ENCODE data around the gene MEOX1.
"Not testable (repeated sequence)": the region's sequence is repeated elsewhere in the genome, so short reads cannot be mapped to it uniquely, and the experiment has no call there.

Gene MEOX1

DNA sequence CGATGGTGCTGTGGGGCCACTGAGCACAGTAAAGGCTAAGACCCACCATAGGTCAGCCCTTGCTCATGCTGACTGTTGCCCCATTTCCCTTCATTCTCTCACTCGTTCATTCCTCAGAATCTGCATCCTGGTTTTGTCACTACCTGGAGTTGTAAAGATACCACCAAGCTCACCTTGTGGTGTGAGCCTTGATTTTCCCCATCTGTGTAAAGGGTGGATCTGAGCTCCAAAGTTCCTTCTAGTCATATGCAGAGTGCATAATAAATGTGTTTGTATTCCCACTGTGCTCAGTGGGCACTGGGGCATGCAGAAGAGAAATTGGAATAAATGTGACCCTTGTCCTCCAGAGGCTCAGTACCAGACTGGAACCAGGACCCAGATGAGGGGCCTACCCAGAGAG, 35.2 kb upstream of the MEOX1 start:
- Histone ChIP-seq H3K36me3 (ENCODE audit: insufficient read depth, low read length) (no peaks in the 10 kb centered on the region), H3K4me3 (ENCODE audit: low read depth in 1 of 2, low read length in 2 of 2) (no peak overlapping the region), H3K27ac (ENCODE audit: low read depth, low read length) (no peak overlapping the region), H3K4me1 (ENCODE audit: insufficient read depth, low read length) (peaks cover 14% of the 10 kb centered on the region), H3K9ac (ENCODE audit: low read length) (no peak overlapping the region), H3K9me3 (ENCODE audit: low read length) (no peaks in the 10 kb centered on the region), H3K27me3 (ENCODE audit: control insufficient read depth in 1 of 2, insufficient read depth in 2 of 2, low read length in 2 of 2) (no peaks in the 10 kb centered on the region)

DNA sequence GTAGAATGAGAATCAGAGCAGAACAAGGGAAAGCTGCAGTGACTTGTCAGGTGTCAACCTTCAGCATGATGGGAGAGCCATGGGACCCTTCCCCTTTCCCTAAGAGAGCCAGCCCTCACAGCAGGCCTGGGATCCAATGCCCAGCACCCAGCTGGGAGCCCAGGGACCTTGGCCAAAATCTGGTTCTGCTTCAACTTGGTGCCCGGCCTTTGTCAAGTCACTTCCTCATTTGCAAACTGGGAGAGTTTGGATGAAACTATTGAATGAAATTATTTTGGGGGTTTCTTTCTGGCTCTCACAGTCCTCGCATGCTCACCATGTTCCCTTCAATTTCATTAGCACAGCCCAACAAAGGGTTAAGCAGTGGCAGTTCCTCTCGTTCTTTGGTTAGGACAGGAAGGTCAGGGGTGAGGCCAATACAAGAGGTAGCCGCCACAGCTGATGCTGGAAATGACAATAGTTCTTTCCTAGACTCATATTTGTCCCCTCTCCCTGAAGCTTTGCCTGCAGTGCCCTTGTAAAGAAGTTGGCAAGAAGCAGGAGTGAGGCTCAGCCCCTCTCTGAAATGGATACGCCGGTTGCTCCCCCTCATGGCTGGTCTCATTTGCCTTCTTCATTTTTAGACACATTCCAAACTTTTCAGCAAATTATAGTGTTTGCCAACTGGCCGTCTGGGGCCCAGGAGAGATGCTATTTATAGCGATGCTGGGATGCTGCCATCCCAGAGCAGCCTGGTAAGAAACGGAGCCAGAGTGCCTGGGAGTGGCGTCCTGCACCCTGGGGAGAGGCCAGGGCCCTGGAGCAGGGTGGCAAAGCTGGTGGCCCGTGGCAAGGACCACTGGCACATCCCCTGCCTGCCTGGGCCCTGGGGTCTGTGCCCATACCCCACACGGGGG, 34.5 kb upstream of the MEOX1 start:
- Histone ChIP-seq H3K27ac (ENCODE audit: low read depth, low read length) (no peak overlapping the region), H3K9me3 (ENCODE audit: low read length) (no peaks in the 10 kb centered on the region), H3K4me3 (ENCODE audit: low read depth in 1 of 2, low read length in 2 of 2) (no peak overlapping the region), H3K36me3 (ENCODE audit: insufficient read depth, low read length) (no peaks in the 10 kb centered on the region), H3K27me3 (ENCODE audit: control insufficient read depth in 1 of 2, insufficient read depth in 2 of 2, low read length in 2 of 2) (no peaks in the 10 kb centered on the region), H3K4me1 (ENCODE audit: insufficient read depth, low read length) (peaks cover 14% of the 10 kb centered on the region), H3K9ac (ENCODE audit: low read length) (no peak overlapping the region)

DNA sequence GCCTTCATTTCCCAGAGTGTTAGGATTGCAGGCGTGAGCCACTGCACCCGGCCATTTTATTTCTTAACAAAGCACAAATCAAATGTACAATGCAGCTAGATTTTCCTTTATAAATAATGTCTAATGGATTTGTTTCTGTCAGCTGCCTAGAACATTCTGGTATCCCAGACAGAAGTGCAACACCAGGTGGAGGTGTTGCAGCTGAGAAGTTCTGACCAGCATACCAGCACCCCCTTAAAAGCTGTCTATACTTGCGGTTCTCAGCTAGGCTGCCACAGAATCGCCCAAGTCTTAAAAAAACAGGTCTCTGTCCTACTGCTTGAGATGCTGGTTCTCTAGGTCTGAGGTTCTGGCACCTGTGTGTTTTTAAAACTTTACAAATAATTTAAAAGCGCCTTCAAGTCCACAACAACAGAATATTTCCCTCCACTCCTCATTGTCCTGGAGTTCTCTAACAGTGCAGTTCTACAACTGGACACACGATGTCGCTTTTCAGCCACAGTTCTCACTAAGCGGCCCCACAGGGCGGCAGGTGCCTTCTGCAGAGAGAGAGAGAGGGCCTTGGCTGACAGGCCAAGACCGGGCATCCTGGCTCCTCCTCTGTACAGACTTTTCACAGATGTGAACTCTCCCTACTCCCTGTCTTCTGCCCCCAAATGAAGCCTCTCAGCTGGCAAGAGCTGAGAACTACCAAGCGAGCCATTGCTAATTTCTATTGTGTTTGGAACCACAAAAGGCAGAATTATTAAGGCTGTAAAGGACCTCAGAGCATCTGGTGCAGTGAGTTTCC, 32.6 kb upstream of the MEOX1 start:
- H3K36me3 ChIP-seq (ENCODE audit: insufficient read depth, low read length), result no peaks in the 10 kb centered on the region
- H3K4me1 ChIP-seq (ENCODE audit: insufficient read depth, low read length), result peaks cover 14% of the 10 kb centered on the region
- H3K4me3 ChIP-seq (ENCODE audit: low read depth in 1 of 2, low read length in 2 of 2), result no peak overlapping the region
- no peak overlapping the region for H3K27ac ChIP-seq (ENCODE audit: low read depth, low read length)
- no peak overlapping the region for H3K9ac ChIP-seq (ENCODE audit: low read length)
- H3K9me3 ChIP-seq (ENCODE audit: low read length), result no peaks in the 10 kb centered on the region
- H3K27me3 ChIP-seq (ENCODE audit: control insufficient read depth in 1 of 2, insufficient read depth in 2 of 2, low read length in 2 of 2), result no peaks in the 10 kb centered on the region

GRCh38 chr17:43691317-43691693, 29.6 kb upstream of the MEOX1 start:
- Histone ChIP-seq H3K27ac (ENCODE audit: low read depth, low read length) (no peak overlapping the region), H3K27me3 (ENCODE audit: control insufficient read depth in 1 of 2, insufficient read depth in 2 of 2, low read length in 2 of 2) (no peaks in the 10 kb centered on the region), H3K4me3 (ENCODE audit: low read depth in 1 of 2, low read length in 2 of 2) (no peak overlapping the region), H3K36me3 (ENCODE audit: insufficient read depth, low read length) (no peaks in the 10 kb centered on the region), H3K9me3 (ENCODE audit: low read length) (no peaks in the 10 kb centered on the region), H3K4me1 (ENCODE audit: insufficient read depth, low read length) (peaks cover 7% of the 10 kb centered on the region), H3K9ac (ENCODE audit: low read length) (no peak overlapping the region)

DNA sequence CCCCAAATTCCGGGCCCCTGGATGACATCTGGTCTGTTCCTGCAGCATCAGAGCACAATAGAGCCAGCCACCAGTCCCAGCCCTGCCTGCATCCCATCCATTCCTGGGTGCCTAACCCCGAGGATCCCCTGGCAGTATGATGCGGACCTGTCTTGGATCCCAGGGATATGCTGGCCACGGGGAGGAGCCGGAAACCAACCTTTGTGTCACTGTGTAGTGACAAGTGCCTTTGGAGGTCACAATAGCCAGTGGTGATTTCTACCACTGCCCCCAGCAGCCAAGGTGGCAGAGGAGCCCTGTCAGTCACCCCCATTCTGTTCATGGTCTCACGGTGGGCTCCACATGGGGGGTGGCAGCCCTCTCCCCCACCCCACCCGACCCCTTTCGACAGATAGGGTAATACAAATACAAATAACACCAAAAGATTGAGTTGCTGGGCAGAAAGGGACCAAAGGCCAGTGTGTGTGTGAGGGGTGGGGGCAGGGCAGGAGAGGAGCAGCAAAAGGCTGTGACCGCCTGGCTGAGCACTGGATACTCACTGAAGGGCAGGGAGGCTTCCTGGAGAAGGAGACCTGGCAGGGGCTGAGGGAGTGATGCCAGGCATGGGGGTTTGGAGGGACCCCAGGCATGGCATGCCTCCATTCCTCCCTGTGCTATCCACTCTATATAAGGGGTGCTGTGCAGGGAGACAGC, 29.0 kb upstream of the MEOX1 start:
- H3K36me3 ChIP-seq (ENCODE audit: insufficient read depth, low read length), result no peaks in the 10 kb centered on the region

GRCh38 chr17:43689814-43690213, 28.1 kb upstream of the MEOX1 start:
- Histone ChIP-seq H3K9me3 (ENCODE audit: low read length) (no peaks in the 10 kb centered on the region), H3K9ac (ENCODE audit: low read length) (no peak overlapping the region), H3K36me3 (ENCODE audit: insufficient read depth, low read length) (no peaks in the 10 kb centered on the region), H3K27ac (ENCODE audit: low read depth, low read length) (no peak overlapping the region), H3K4me1 (ENCODE audit: insufficient read depth, low read length) (no peaks in the 10 kb centered on the region), H3K4me3 (ENCODE audit: low read depth in 1 of 2, low read length in 2 of 2) (no peak overlapping the region), H3K27me3 (ENCODE audit: control insufficient read depth in 1 of 2, insufficient read depth in 2 of 2, low read length in 2 of 2) (no peaks in the 10 kb centered on the region)

More for the DNA sequence above, 29.0 kb upstream of the MEOX1 start:
- Histone ChIP-seq H3K4me1 (ENCODE audit: insufficient read depth, low read length) (peaks cover 2% of the 10 kb centered on the region), H3K27me3 (ENCODE audit: control insufficient read depth in 1 of 2, insufficient read depth in 2 of 2, low read length in 2 of 2) (no peaks in the 10 kb centered on the region), H3K27ac (ENCODE audit: low read depth, low read length) (no peak overlapping the region), H3K4me3 (ENCODE audit: low read depth in 1 of 2, low read length in 2 of 2) (no peak overlapping the region), H3K9ac (ENCODE audit: low read length) (no peak overlapping the region), H3K9me3 (ENCODE audit: low read length) (no peaks in the 10 kb centered on the region)

DNA sequence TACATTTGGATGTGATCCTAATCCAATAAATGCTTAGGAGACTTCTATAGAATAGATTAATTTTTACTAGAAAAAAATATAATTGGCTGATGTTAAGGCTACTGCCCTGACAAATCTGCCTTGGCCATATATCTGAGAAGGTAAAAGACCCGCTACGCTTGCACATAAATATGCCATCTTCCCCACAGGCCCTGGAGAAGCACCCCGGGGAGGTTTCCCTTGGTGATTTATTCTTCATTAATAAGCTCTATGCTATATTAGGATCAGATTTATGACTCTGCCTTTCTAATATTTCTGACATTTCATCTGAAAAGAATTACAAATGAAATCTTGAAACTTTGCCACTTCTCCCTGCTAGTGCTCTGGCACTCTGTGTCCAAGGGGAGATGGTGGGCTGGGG, 27.4 kb upstream of the MEOX1 start:
- Histone ChIP-seq H3K4me3 (ENCODE audit: low read depth in 1 of 2, low read length in 2 of 2) (no peak overlapping the region), H3K9me3 (ENCODE audit: low read length) (no peaks in the 10 kb centered on the region), H3K27ac (ENCODE audit: low read depth, low read length) (no peak overlapping the region), H3K27me3 (ENCODE audit: control insufficient read depth in 1 of 2, insufficient read depth in 2 of 2, low read length in 2 of 2) (no peaks in the 10 kb centered on the region), H3K36me3 (ENCODE audit: insufficient read depth, low read length) (no peaks in the 10 kb centered on the region), H3K4me1 (ENCODE audit: insufficient read depth, low read length) (no peaks in the 10 kb centered on the region), H3K9ac (ENCODE audit: low read length) (no peak overlapping the region)

DNA sequence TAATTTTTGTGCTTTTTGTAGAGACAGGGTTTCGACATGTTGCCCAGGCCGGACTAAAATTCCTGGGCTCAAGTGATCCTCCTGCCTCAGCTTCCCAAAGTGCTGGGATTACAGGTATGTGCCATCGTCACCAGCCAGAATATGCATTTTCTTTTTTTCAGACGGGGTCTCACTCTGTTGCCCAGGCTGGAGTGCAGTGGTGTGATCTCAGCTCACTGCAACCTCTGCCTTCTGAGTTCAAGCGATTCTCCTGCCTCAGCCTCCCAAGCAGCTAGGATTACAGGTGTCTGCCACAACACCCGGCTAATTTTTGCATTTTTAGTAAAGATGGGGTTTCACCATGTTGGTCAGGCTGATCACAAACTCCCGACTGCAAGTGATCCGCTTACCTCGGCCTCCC, 25.2 kb upstream of the MEOX1 start:
- H3K27me3 ChIP-seq (ENCODE audit: control insufficient read depth in 1 of 2, insufficient read depth in 2 of 2, low read length in 2 of 2); H3K4me3 ChIP-seq (ENCODE audit: low read depth in 1 of 2, low read length in 2 of 2); H3K36me3 ChIP-seq (ENCODE audit: insufficient read depth, low read length); H3K4me1 ChIP-seq (ENCODE audit: insufficient read depth, low read length); H3K27ac ChIP-seq (ENCODE audit: low read depth, low read length); H3K9me3 ChIP-seq (ENCODE audit: low read length); H3K9ac ChIP-seq (ENCODE audit: low read length): not testable (repeated sequence)

GRCh38 chr17:43683928-43684653, 22.4 kb upstream of the MEOX1 start:
- no peak overlapping the region for H3K27ac ChIP-seq (ENCODE audit: low read depth, low read length)
- no peak overlapping the region for H3K9ac ChIP-seq (ENCODE audit: low read length)
- no peaks in the 10 kb centered on the region for H3K9me3 ChIP-seq (ENCODE audit: low read length)
- H3K36me3 ChIP-seq (ENCODE audit: insufficient read depth, low read length), result no peaks in the 10 kb centered on the region
- no peaks in the 10 kb centered on the region for H3K27me3 ChIP-seq (ENCODE audit: control insufficient read depth in 1 of 2, insufficient read depth in 2 of 2, low read length in 2 of 2)
- no peak overlapping the region for H3K4me3 ChIP-seq (ENCODE audit: low read depth in 1 of 2, low read length in 2 of 2)
- no peaks in the 10 kb centered on the region for H3K4me1 ChIP-seq (ENCODE audit: insufficient read depth, low read length)

DNA sequence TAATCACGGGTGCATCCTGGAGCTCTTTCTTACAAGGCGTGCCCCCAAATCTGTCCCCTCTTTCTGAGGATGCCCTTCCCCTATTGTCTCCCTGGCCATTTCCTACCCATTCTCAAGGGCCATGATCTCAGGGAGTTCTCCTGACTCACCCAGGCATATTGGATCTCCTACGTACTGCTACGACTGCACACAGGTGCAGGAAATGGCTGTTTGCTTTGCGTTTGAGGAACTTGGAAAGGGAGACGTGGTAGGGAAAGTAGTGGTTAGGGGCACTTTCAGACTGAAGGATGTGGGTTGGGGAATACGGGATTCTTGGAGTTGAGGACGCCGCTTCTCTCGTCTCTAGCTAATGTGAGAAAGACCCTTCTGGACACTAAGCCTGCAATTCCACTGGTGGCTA, 18.7 kb upstream of the MEOX1 start:
- H3K36me3 ChIP-seq (ENCODE audit: insufficient read depth, low read length), result no peaks in the 10 kb centered on the region
- peaks cover 4% of the 10 kb centered on the region for H3K4me1 ChIP-seq (ENCODE audit: insufficient read depth, low read length)
- H3K27me3 ChIP-seq (ENCODE audit: control insufficient read depth in 1 of 2, insufficient read depth in 2 of 2, low read length in 2 of 2), result no peaks in the 10 kb centered on the region
- no peak overlapping the region for H3K27ac ChIP-seq (ENCODE audit: low read depth, low read length)
- no peaks in the 10 kb centered on the region for H3K9me3 ChIP-seq (ENCODE audit: low read length)
- H3K9ac ChIP-seq (ENCODE audit: low read length), result no peak overlapping the region
- H3K4me3 ChIP-seq (ENCODE audit: low read depth in 1 of 2, low read length in 2 of 2), result no peak overlapping the region

DNA sequence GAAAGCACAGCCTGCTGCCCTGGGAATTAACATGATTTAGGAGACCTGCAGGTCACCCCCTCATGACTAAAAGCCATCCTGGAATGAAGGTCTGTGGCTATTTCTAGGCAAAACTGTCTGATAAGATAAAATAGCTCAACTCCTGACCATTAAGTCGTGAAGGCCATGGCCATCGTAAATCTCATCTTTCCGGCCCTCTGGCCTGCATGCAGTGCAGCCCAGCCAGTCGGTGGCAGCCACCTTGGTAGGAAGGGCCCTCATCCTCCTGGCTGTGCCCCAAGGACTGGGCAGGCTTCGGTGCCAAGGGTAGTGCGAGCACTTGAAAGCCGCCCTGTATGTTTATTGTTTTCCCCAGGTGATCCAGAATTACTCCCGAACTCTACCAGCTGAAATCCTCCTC, 18.2 kb upstream of the MEOX1 start:
- H3K4me3 ChIP-seq (ENCODE audit: low read depth in 1 of 2, low read length in 2 of 2), result no peak overlapping the region
- no peaks in the 10 kb centered on the region for H3K36me3 ChIP-seq (ENCODE audit: insufficient read depth, low read length)
- no peaks in the 10 kb centered on the region for H3K9me3 ChIP-seq (ENCODE audit: low read length)
- H3K9ac ChIP-seq (ENCODE audit: low read length), result no peak overlapping the region
- peaks cover 4% of the 10 kb centered on the region for H3K4me1 ChIP-seq (ENCODE audit: insufficient read depth, low read length)
- no peak overlapping the region for H3K27ac ChIP-seq (ENCODE audit: low read depth, low read length)
- H3K27me3 ChIP-seq (ENCODE audit: control insufficient read depth in 1 of 2, insufficient read depth in 2 of 2, low read length in 2 of 2), result no peaks in the 10 kb centered on the region

All from muscle layer of colon (tissue), 2 donors.